Measurements from ENCODE around the gene DDR1.
A peak's percentile ranks its signal among the peaks of the same experiment; 100 is the strongest.
"Not testable (repeated sequence)": the region's sequence is repeated elsewhere in the genome, so short reads cannot be mapped to it uniquely, and the experiment has no call there.

The DDR1 gene

DNA sequence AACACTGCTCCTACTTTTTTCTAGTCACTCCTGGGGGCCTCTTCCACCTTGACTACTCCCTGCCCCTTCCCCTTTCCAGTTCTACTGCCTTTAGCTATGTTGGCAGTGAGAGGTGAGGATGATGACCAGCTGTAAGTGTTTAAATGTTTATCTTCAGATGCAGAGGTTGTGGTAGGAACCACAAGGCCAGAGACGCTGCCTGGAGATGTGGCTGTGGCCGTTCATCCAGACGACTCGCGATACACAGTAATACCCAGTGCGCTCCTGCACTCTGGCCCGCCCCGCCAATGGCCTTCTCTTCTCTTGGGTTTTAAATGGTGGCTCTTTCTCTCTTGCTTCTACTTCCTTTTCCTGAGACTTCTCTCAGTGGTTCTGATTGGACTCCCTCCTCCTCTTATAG lies 34.4 kb downstream of the DDR1 start:
- H3K9me3 Mint-ChIP-seq = no peaks in the 10 kb centered on the region
- no peak overlapping the region for H3K4me3 Mint-ChIP-seq
- H3K4me1 Mint-ChIP-seq = peaks cover 29% of the 10 kb centered on the region

DNA sequence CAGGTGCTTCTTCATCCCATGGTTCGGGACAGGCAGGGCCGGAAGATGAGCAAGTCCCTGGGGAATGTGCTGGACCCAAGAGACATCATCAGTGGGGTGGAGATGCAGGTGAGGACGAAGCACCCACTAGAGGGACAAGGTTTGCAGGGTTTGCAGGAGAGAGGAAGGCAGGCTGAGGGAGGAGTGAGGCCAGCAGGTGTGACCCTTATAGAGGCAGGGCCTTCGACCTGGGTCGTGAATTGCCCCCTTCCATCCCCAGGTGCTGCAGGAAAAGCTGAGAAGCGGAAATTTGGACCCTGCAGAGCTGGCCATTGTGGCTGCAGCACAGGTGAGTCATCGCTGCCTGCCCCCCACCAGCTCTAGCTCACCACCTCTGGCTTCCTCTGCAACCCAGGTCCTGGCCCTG lies 38.1 kb downstream of the DDR1 start:
- no peaks in the 10 kb centered on the region for H3K27me3 Mint-ChIP-seq
- peaks cover 12% of the 10 kb centered on the region for H3K4me1 Mint-ChIP-seq
- no peak overlapping the region for H3K27ac Mint-ChIP-seq
- no peaks in the 10 kb centered on the region for H3K9me3 Mint-ChIP-seq
- ATAC-seq (ENCODE audit: low read depth) = no peak
- no peak for DNase-seq (ENCODE audit: low spot score in 2 of 2)
- H3K36me3 Mint-ChIP-seq = peaks cover 52% of the 10 kb centered on the region
- H3K4me3 Mint-ChIP-seq = no peak overlapping the region

More for the DNA sequence above, 34.4 kb downstream of the DDR1 start:
- Mint-ChIP-seq H3K27ac (no peak overlapping the region), H3K36me3 (peaks cover 44% of the 10 kb centered on the region), H3K27me3 (no peaks in the 10 kb centered on the region)
- ATAC-seq (ENCODE audit: low read depth) = no peak
- no peak for DNase-seq (ENCODE audit: low spot score in 2 of 2)

DNA sequence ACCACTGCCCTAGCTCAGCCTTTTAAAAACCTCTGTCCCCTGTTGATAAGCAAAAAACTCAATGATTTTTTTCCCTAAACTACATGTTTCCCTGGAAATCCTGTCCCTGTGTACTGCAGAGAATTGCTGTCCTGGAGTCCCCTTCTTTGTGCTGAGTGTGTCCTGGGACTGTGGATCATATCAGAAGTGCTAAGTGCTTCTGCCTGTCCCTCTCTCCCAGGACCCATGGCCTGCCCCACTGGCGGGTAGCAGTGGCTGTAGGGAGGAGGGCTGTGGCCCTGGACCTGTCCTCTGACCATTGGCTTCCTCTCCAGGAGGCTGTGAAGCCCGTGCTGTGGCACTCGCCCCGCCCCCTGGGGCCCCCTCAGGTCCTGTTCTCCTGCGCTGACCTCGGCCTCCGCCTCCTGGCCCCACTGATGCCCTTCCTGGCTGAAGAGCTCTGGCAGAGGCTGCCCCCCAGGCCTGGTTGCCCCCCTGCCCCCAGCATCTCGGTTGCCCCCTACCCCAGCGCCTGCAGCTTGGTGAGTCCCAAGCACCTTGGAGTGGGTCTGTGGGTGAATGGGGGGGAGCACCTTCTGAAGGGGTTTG lies 39.8 kb downstream of the DDR1 start:
- not testable (repeated sequence) for H3K4me3 Mint-ChIP-seq; H3K9me3 Mint-ChIP-seq; H3K27me3 Mint-ChIP-seq; H3K4me1 Mint-ChIP-seq; H3K27ac Mint-ChIP-seq; ATAC-seq (ENCODE audit: low read depth); DNase-seq (ENCODE audit: low spot score in 2 of 2)
- H3K36me3 Mint-ChIP-seq = peaks cover 47% of the 10 kb centered on the region

DNA sequence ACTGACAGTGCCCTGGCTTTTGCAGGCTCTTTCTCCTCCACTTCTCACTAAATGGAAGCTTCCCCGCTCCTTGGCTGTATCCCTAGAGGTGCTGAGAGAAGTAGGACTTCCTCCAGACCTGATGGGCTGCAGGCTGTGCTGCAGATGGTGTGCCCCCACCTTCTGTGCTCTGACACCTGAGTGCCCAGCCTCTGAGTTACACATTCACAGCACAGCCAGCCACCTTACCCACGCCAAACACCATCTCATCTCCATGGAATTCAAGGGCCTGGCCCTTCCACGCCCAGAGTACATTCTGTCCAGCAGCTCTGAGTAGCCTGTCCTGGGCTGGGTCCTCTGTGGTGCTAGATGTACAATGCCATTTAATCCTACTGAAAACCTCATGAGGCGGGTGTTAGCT lies 42.3 kb downstream of the DDR1 start:
- H3K27ac Mint-ChIP-seq = no peak overlapping the region
- peaks cover 4% of the 10 kb centered on the region for H3K9me3 Mint-ChIP-seq
- peaks cover 33% of the 10 kb centered on the region for H3K36me3 Mint-ChIP-seq
- no peaks in the 10 kb centered on the region for H3K27me3 Mint-ChIP-seq
- no peak overlapping the region for H3K4me3 Mint-ChIP-seq
- DNase-seq (ENCODE audit: low spot score in 2 of 2) (no peak), ATAC-seq (ENCODE audit: low read depth) (no peak)
- peaks cover 4% of the 10 kb centered on the region for H3K4me1 Mint-ChIP-seq

DNA sequence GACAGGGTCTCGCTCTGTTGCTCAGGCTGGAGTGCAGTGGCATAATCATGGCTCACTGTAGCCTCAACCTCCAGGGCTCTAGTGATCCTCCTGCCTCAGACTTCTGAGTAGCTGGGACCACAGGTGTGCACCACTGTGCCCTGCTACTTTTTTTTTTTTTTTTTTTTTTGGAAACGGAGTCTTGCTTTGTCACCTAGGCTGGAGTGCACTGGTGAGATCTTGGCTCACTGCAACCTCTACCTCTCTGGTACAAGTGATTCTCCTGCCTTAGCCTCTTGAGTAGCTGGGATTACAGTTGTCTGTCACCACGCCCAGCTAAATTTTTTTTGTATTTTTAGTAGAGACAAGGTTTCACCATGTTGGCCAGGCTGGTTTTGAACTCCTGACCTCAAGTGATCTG lies 42.8 kb downstream of the DDR1 start:
- H3K4me1 Mint-ChIP-seq; H3K9me3 Mint-ChIP-seq; H3K4me3 Mint-ChIP-seq; H3K27ac Mint-ChIP-seq; ATAC-seq (ENCODE audit: low read depth); DNase-seq (ENCODE audit: low spot score in 2 of 2); H3K27me3 Mint-ChIP-seq: not testable (repeated sequence)
- H3K36me3 Mint-ChIP-seq = peaks cover 32% of the 10 kb centered on the region

DNA sequence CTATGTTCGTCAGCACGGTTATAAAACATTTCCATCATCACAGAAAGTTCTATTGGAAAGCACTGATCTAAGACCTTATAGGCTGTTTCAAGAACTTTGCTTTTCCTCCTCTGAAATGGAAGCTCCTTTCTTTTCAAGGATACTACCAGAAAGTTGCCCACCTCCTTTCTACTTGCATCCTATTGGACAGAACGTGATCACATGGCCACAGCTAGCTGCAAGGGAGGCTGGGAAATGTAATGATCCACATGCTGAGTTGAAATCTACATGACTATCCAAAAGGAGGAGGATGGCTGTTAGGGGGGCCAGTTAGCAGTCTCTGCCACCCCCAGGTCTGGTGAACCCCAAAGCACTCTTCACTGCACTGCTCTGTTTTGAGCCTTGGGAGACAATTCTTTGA lies 44.4 kb downstream of the DDR1 start:
- peaks cover 4% of the 10 kb centered on the region for H3K9me3 Mint-ChIP-seq
- no peak overlapping the region for H3K27ac Mint-ChIP-seq
- DNase-seq (ENCODE audit: low spot score in 2 of 2) (no peak), ATAC-seq (ENCODE audit: low read depth) (no peak)
- no peaks in the 10 kb centered on the region for H3K27me3 Mint-ChIP-seq
- peaks cover 3% of the 10 kb centered on the region for H3K4me1 Mint-ChIP-seq
- peaks cover 19% of the 10 kb centered on the region for H3K36me3 Mint-ChIP-seq
- no peak overlapping the region for H3K4me3 Mint-ChIP-seq

DNA sequence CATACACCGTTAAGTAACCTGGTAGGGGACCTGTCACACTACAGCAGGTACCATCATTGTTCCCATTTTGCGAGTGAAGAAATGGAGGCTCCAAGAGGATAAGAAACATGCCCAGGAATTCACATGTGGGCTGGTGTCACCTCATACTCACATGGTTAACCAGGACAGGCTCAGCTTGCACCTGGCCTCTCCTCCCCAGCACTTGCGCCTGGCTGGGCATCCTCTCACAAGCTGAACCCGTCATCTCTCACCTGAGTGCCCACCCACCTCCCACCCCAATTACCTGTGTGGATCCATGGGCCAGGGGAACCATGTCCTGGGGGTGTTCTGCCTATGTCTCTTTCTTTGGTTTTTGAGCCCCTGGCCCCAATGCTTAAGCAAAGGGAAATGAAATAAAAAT lies 46.2 kb downstream of the DDR1 start:
- H3K36me3 Mint-ChIP-seq = peaks cover 13% of the 10 kb centered on the region
- peaks cover 3% of the 10 kb centered on the region for H3K4me1 Mint-ChIP-seq
- H3K27me3 Mint-ChIP-seq = peaks cover 2% of the 10 kb centered on the region
- no peak overlapping the region for H3K4me3 Mint-ChIP-seq
- no peak overlapping the region for H3K27ac Mint-ChIP-seq
- ATAC-seq (ENCODE audit: low read depth) (no peak), DNase-seq (ENCODE audit: low spot score in 2 of 2) (no peak)
- peaks cover 4% of the 10 kb centered on the region for H3K9me3 Mint-ChIP-seq

DNA sequence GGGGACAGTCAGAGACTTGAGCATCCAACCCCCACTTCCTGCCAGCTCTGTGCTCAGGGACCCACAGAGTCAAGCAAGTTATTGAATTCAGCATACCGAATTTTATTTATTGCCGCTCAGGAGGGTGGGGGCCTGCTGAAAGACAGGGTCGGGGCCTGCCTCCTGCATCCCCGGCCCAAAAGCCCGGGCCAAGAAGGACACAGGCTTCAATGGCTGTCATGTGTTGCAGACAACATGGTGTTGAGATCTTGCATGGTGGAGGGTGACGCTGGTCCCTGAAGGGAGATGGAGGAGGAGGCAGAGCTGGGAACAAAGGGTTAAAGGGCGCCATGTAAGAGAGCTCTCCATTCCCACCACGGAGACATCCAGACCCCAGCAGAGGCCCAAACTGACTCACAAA lies 47.0 kb downstream of the DDR1 start:
- H3K27me3 Mint-ChIP-seq = peaks cover 2% of the 10 kb centered on the region
- H3K4me3 Mint-ChIP-seq = no peak overlapping the region
- H3K36me3 Mint-ChIP-seq = peaks cover 10% of the 10 kb centered on the region
- ATAC-seq (ENCODE audit: low read depth) (no peak), DNase-seq (ENCODE audit: low spot score in 2 of 2) (no peak)
- peaks cover 4% of the 10 kb centered on the region for H3K9me3 Mint-ChIP-seq
- H3K4me1 Mint-ChIP-seq = peaks cover 3% of the 10 kb centered on the region
- no peak overlapping the region for H3K27ac Mint-ChIP-seq

DNA sequence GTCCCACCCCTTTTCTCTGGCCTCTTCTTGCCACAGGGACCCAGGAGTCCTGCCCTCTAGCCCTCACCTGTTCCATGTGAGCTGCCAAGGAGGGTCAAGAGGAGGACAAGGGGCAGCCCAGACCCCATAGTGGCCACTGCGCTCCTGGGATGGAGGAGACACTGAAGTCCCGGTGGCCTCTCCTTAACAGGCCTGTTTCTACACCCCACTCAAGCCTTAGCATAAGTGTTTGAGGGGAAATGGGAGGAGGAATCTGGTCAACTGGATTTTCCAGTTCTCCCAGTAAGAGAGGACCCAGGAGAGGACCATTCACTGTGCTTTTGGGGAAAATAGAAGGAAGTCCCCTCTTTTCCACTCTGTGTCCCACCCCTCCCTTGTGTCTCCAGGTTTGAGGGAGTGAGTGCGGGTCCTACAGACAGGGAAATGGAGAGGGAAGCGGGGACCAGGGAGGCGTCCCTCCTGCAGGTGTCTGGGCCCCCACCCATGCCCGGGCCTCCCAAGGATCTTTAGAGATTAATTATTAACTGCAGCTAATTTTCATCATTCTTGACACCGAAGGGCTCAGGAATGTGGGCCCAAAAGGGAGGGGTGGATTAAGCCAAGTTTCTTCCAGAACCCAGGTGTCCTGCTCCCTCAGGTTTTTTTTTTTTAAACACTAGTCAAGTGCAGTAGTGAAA lies 47.8 kb downstream of the DDR1 start, which contains the start of gene SFTA2:
SFTA2 (minus strand) TSS at position 202 of the 677 bp plus-strand sequence; CDS start at position 128, 74 bp downstream.
- no peak for DNase-seq (ENCODE audit: low spot score in 2 of 2)
- Mint-ChIP-seq H3K4me3 (no peak within 1 kb of the TSS), H3K27ac (peak within 1 kb of the TSS; percentile 5)

DNA sequence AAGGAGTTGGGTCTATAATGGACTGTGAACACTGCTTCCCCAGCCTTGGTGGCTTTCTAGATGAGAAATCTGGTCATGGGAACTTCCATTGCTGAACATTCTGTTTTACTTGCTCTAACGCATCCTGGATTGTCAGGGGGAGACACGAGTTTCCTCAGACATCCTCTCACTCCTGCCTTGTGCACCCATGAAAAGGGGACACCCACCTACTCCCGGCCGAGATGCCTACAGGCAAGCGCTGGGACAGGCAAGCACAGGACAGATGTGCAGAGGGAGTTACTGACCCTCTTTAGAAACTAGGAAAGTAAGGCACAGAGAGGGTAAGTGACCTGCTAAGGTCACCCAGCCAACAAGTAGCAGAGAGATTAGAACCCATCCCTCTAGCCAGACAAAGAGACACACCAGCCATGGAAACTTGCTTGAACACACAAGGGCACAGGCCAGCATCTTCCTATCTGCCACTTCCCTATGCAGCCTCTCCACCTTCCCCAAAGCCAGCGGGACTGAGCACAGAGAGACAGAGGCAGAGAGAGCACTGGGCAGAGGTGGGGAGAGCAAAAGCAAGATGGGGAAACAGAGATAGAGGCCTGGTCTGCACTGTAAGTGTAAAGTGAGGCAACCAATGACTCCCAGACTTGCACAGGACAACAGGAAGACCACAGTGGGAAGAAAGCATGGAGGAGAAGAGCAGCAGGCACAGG lies 48.5 kb downstream of the DDR1 start:
- no peak overlapping the region for H3K4me3 Mint-ChIP-seq

More for the DNA sequence above, 47.8 kb downstream of the DDR1 start, which contains the start of gene SFTA2:
- H3K4me1 Mint-ChIP-seq = peaks cover 3% of the 10 kb centered on the region
- H3K9me3 Mint-ChIP-seq = peaks cover 4% of the 10 kb centered on the region
- peaks cover 4% of the 10 kb centered on the region for H3K36me3 Mint-ChIP-seq
- no peak for ATAC-seq (ENCODE audit: low read depth)
- peaks cover 7% of the 10 kb centered on the region for H3K27me3 Mint-ChIP-seq

DNA sequence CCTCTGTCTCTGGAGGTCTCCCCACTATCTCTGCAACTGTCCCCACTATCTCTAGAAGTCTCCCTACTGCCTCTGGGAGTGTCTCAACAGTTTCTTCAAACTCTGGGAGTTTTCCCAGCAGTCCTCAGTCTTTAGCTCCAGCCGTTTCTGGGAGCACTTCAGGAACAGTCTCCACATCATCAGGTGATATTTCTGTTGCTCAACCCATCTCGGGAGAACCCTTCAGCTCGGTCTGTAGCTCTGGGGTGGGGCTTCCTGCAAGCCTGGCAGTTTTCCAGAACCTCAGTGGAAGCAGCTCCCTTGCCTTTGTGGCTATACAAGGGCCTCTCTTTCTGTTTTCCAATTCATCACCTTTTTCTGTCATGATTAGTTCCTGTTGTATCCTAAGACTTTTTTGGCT lies 50.7 kb downstream of the DDR1 start:
- no peaks in the 10 kb centered on the region for H3K36me3 Mint-ChIP-seq
- no peak overlapping the region for H3K4me3 Mint-ChIP-seq
- peaks cover 3% of the 10 kb centered on the region for H3K4me1 Mint-ChIP-seq
- H3K27ac Mint-ChIP-seq = no peak overlapping the region
- DNase-seq (ENCODE audit: low spot score in 2 of 2) = no peak
- ATAC-seq (ENCODE audit: low read depth) = no peak
- no peaks in the 10 kb centered on the region for H3K9me3 Mint-ChIP-seq
- peaks cover 17% of the 10 kb centered on the region for H3K27me3 Mint-ChIP-seq

More for the DNA sequence above, 48.5 kb downstream of the DDR1 start:
- Mint-ChIP-seq H3K36me3 (peaks cover 4% of the 10 kb centered on the region), H3K27ac (peak overlapping the region; percentile 5), H3K27me3 (peaks cover 10% of the 10 kb centered on the region), H3K9me3 (peaks cover 4% of the 10 kb centered on the region), H3K4me1 (peaks cover 3% of the 10 kb centered on the region)
- ATAC-seq (ENCODE audit: low read depth) = no peak
- DNase-seq (ENCODE audit: low spot score in 2 of 2) = no peak

DNA sequence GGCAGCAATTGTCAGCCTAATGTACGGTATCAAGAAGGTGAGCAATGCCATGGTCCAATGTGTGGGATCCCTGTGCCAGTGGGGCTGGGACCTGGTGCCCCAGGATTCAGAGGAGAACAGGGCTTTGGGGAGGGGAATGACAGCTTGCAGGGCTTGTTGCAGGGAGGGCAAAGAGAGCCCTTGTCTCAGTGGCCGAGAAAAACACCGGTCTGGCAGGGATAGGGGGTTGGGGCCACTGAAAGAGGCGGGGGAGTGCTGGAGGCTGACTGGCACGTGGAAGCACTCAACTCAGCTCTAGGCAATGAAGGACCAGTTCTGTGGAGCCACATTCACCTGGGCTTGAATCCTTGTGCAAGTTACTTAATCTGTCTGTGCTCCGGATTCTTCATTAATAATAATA lies 52.9 kb downstream of the DDR1 start:
- Mint-ChIP-seq H3K36me3 (no peaks in the 10 kb centered on the region), H3K4me3 (no peak overlapping the region), H3K27me3 (peaks cover 28% of the 10 kb centered on the region), H3K27ac (no peak overlapping the region), H3K9me3 (no peaks in the 10 kb centered on the region), H3K4me1 (peaks cover 3% of the 10 kb centered on the region)
- DNase-seq (ENCODE audit: low spot score in 2 of 2) (no peak), ATAC-seq (ENCODE audit: low read depth) (no peak)

DNA sequence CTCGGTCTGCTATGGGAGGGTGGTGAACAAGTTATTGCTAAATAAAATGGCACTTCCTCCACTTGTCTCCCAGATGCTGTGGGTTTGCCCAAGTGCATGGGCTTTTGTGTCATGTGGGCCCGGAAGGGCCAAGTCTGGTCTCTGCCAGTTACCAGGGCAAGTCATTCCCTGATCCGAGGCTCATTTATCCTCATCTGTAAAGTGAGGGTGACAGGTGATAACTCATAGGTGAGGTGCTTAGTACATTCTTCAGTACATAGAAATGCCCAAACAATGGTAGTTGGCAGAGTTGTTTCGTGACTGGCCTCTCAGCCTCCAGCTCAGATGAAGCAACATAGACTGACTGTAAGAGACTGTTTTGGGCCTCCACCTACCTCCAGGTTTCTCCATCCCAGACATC lies 54.4 kb downstream of the DDR1 start:
- no peaks in the 10 kb centered on the region for H3K36me3 Mint-ChIP-seq
- H3K9me3 Mint-ChIP-seq = no peaks in the 10 kb centered on the region
- H3K4me3 Mint-ChIP-seq = no peak overlapping the region
- peaks cover 38% of the 10 kb centered on the region for H3K27me3 Mint-ChIP-seq
- no peak overlapping the region for H3K27ac Mint-ChIP-seq
- DNase-seq (ENCODE audit: low spot score in 2 of 2) (no peak), ATAC-seq (ENCODE audit: low read depth) (no peak)
- H3K4me1 Mint-ChIP-seq = no peaks in the 10 kb centered on the region

DNA sequence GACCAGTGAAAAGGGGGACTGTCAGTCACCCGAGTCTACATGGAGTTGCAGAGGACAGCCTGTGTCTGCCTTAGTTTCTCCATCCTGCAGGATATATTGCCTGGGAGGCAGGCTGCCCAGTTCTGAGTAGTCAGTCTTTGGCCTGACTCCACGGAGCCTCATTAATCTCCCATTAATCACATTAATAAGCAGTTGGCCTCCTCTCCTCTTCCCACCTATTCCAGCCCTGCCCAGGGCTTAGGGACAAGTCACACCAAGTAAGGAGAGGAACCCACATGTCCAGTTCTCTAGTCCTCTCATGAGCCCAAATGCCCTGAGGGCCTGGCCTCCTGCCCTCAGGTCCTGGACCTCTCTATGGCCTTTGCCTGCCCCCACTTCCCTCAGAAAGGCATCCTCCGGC lies 55.2 kb downstream of the DDR1 start:
- no peak for DNase-seq (ENCODE audit: low spot score in 2 of 2)
- H3K27ac Mint-ChIP-seq = no peak overlapping the region
- no peak overlapping the region for H3K4me3 Mint-ChIP-seq
- ATAC-seq (ENCODE audit: low read depth) = no peak
- H3K27me3 Mint-ChIP-seq = peaks cover 41% of the 10 kb centered on the region
- no peaks in the 10 kb centered on the region for H3K36me3 Mint-ChIP-seq
- H3K4me1 Mint-ChIP-seq = no peaks in the 10 kb centered on the region
- no peaks in the 10 kb centered on the region for H3K9me3 Mint-ChIP-seq

Measured in memory B cell (primary cell).